Globus pallidus (tissue), 1 donor: ENCODE results near the gene PTPN3.

ENCODE experiments used
- DNase-seq: peaks from one replicate; pipeline ENCODE4 v3.0.0-alpha.2; 2015; ENCODE audit warnings: low spot score

PTPN3 gene

DNA sequence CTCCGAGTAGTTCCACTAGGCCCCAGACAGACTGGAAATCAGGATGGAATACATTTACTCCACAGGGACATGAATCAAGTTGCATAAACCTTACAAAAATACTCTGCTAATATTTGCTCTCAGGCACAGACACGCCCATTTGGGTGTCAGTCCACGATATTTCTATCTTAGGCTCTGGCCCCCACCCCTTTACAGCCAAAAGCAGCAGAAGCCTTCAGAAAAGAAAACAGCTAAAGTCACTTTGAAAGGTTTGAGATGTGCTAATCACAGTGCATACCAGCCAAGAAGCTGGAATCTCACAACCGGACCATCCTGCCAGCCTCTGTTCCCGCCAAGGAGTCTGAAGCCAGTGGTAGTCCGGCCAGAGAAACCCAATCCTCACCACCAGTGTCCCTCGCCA, 22.6 kb downstream of the PTPN3 start:
- no peak for DNase-seq

GRCh38 chr9:109474944-109475343, 23.2 kb downstream of the PTPN3 start:
- DNase-seq = no peak

GRCh38 chr9:109474170-109474569, 23.9 kb downstream of the PTPN3 start:
- DNase-seq = no peak

GRCh38 chr9:109473329-109473728, 24.8 kb downstream of the PTPN3 start:
- DNase-seq = no peak

GRCh38 chr9:109471475-109472393, 26.4 kb downstream of the PTPN3 start:
- no peak for DNase-seq

GRCh38 chr9:109469646-109470358, 28.3 kb downstream of the PTPN3 start:
- peak; percentile 78 for DNase-seq

GRCh38 chr9:109468927-109469326, 29.2 kb downstream of the PTPN3 start:
- DNase-seq = no peak

GRCh38 chr9:109467936-109468335, 30.2 kb downstream of the PTPN3 start:
- DNase-seq = no peak

DNA sequence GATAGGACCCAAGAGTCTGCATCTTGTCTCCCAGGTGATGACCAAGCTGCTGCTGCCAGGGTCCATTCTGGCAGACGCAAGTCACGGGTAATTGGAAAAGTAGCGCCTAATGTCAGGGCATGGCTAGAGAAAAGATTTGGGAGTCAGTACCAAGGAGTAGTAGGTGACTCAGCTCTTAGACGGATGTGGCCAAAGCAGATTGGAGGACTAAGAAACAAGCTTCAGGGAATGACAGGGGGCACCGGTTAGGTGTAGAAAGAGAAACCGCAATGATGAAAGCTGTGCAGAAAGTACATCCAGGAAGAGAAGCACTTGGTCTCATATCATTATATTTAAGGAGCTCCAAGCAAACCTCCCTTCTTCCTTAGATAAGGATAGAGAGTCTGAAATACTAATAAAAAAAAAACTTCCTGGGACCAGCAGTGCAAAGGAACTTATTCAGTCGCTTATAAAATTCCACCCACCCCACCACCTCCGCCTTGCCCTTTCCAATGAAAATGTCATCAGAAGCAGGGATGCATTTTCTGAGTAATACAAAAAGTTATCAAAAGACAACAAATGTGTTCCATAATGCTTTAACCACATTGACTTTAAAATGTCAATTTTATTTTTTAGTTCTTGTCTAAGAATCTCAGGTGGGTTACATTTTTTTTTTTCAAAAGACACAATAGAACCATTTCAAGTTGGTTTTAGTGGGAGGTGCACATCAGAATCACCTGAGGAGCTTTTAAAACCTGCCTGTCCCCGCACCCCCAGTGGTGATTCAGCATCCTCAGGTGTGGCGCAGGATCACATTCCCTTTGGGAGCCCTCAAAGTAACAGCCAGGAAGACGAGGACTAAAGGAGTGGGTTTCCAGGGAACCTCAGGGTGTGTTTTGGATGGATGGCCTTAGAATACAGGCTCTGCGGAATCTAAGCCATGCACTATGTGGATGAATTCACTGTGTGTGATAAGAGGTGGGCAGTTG, 31.2 kb downstream of the PTPN3 start:
- no peak for DNase-seq

- DNase-seq = no peak
Observed at GRCh38 chr9:109463924-109464625, 34.0 kb downstream of the PTPN3 start.

- no peak for DNase-seq
Observed at GRCh38 chr9:109460576-109460975, 37.5 kb downstream of the PTPN3 start.

GRCh38 chr9:109459423-109459822, 38.7 kb downstream of the PTPN3 start:
- no peak for DNase-seq

DNA sequence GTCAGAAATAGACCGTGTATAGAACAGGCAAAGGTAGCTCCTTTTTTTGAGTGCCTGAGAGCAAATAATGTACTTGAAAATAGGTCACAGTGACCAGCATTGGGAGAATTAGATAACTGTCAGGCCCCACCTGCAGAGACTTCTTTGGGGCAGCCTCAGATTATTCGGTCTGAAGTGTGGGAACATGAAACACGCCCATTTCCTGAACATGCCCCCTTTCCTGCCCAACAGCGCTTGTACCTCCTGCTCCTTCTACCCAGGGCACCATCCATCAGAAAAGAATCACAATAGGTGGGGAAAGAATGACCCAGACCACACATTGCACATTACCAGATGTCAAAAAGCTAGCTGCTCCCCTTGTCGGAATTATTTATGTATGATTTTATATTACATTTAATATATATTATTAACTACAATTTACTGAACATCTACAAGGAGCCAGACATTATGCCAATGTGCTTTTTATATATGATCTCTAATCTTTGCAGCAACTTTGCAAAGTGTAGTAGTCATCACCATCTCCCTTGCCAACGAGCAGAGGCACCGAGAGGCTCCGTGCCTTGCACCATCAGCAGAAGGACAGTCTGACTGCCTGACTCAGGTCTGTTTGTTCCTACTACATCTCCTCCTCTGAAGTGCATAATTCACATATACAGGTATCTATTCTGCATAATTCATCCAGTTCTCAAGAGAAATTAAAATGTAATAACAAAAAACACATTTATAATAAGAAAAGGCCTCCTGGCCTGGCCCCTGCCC, 39.5 kb downstream of the PTPN3 start:
- no peak for DNase-seq

- no peak for DNase-seq
Observed at GRCh38 chr9:109456811-109457210, 41.3 kb downstream of the PTPN3 start.

DNA sequence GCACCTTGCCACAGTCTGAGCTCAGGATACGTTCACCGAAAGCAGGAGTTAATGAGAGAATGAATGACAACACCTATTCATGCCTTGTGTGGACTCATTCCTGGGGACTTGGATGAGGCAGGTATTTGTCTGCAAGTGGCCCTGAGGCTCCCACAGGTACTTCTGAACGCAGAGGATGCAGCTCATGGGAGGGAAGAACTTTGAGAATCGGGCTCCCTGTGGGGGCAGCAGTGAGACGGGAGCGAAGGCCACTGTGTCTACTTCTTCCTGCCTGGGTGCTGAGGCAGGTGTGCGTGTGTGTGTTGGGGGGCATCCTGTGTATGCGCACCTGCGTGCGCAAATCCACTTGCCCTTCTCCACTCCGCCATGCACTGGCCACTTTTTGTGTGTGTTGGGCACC, 42.2 kb downstream of the PTPN3 start:
- no peak for DNase-seq

GRCh38 chr9:109455391-109455790, 42.7 kb downstream of the PTPN3 start:
- no peak for DNase-seq

DNA sequence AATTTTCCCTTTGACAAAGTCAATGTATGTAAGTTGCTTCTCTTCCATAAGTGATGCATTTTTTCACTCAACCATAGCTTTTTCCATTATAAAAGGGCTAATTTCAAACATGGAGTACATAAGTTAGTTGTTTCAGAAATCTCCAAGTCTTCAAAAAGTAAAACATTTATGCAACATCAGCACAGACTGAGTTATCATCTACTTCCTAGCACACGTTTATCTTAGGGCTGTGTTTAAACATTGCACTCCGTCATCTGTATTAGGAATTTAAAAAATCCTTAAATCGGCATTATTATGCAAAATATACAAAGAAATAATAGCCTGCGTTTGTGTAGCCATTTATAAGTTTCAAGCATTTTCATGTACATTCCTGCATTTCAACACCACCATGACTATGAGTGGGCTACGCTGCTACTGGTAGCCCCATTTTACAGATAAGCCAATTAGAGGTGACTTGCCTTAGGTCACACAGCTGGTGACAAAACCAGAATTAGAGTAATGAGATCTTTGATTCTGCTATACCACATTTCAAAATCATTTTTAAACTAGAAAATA, 43.4 kb downstream of the PTPN3 start:
- DNase-seq = no peak

DNA sequence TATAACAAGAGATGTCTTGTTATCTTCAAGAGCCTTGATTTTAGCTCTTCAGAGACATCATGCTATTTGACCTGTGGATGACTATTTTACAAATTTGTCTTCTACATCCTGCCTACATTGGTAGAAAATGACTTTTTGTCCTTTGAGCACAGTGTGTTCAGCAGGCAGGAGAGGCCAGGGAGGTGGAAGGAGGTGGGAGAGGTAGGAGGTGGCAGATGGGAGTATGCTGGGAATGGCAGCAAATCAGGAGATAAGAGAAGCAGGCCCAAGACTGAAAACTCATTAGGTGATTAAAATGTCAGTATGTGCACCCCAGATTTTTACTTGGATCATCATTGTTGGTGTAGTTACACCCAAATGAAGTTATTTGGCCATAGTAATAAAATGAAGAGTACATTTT, 44.1 kb downstream of the PTPN3 start:
- no peak for DNase-seq

DNA sequence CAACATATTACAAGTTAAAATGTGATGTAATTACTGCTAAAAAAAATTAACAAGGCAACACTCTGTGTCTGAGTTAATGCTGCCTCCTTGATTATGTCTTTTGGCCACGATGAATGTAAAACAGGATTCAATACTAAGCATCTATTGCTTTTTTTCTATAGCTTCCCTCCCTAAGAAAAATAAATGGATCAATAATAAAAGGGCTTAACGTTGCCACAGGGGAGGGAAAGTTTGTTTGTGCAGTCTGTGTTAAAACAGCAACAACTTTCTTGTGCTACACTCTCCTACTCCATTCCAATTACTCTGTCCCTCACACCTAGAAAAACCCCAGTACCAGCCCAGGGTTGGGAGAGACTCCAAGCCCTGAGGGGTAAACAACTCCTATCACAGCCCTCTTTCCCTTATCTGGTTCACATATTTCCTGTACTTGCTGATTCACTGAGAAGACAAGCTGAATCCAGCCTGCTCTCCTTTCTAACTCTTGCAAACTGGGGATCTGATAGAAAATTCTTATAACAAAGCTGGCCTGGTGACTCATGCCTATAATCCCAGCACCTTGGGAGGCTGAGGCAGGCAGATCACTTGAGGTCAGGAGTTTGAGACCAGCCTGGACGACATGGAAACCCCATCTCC, 44.8 kb downstream of the PTPN3 start:
- no peak for DNase-seq

GRCh38 chr9:109452761-109453160, 45.3 kb downstream of the PTPN3 start:
- DNase-seq = no peak
